Measurements from ENCODE around the gene SCYGR5.

Gene SCYGR5

GRCh38 chr2:227671170-227671905, 4.7 kb downstream of the SCYGR5 start:
- TF ChIP-seq EGR1 (IDR thresholded peaks at IDR 0.05), result no peak
- no peak for TF ChIP-seq CEBPB (IDR thresholded peaks at IDR 0.05)
- TF ChIP-seq TCF12 (IDR thresholded peaks at IDR 0.05; ENCODE audit: low read depth), result no peak
- no peak for TF ChIP-seq MAX (IDR thresholded peaks at IDR 0.05)
- TF ChIP-seq YY1 (IDR thresholded peaks at IDR 0.05; ENCODE audit: low read depth), result no peak
- no peak for TF ChIP-seq TAF1 (IDR thresholded peaks at IDR 0.05; ENCODE audit: low read depth)
- TF ChIP-seq TEAD4 (IDR thresholded peaks at IDR 0.05), result no peak
- no peak for TF ChIP-seq ZBTB7A (IDR thresholded peaks at IDR 0.05; ENCODE audit: low read depth)
- no peak for TF ChIP-seq USF1 (IDR thresholded peaks at IDR 0.05)
- no peak for TF ChIP-seq RAD21 (IDR thresholded peaks at IDR 0.05; ENCODE audit: low read depth)
- no peak for TF ChIP-seq FOXM1 (IDR thresholded peaks at IDR 0.05; ENCODE audit: borderline replicate concordance, low read depth)
- no peak for TF ChIP-seq NFIC (IDR thresholded peaks at IDR 0.05)

- no peak for TF ChIP-seq YY1 (IDR thresholded peaks at IDR 0.05; ENCODE audit: low read depth)
- no peak for TF ChIP-seq FOXM1 (IDR thresholded peaks at IDR 0.05; ENCODE audit: borderline replicate concordance, low read depth)
- no peak for TF ChIP-seq TAF1 (IDR thresholded peaks at IDR 0.05; ENCODE audit: low read depth)
- TF ChIP-seq NFIC (IDR thresholded peaks at IDR 0.05), result no peak
- no peak for TF ChIP-seq MAX (IDR thresholded peaks at IDR 0.05)
- no peak for TF ChIP-seq USF1 (IDR thresholded peaks at IDR 0.05)
- no peak for TF ChIP-seq EGR1 (IDR thresholded peaks at IDR 0.05)
- no peak for TF ChIP-seq ZBTB7A (IDR thresholded peaks at IDR 0.05; ENCODE audit: low read depth)
- TF ChIP-seq TEAD4 (IDR thresholded peaks at IDR 0.05), result no peak
- no peak for TF ChIP-seq REST (IDR thresholded peaks at IDR 0.05; ENCODE audit: low read depth)
- TF ChIP-seq TCF12 (IDR thresholded peaks at IDR 0.05; ENCODE audit: low read depth), result no peak
- TF ChIP-seq EP300 (IDR thresholded peaks at IDR 0.05; ENCODE audit: borderline replicate concordance), result no peak
- TF ChIP-seq RAD21 (IDR thresholded peaks at IDR 0.05; ENCODE audit: low read depth), result no peak
- no peak for TF ChIP-seq CREB1 (IDR thresholded peaks at IDR 0.05; ENCODE audit: low read depth)
- no peak for TF ChIP-seq CEBPB (IDR thresholded peaks at IDR 0.05)
These were observed 7.9 kb downstream of the SCYGR5 start for GRCh38 chr2:227674485-227674884.

GRCh38 chr2:227677928-227678327, 11.3 kb downstream of the SCYGR5 start:
- TF ChIP-seq EGR1 (IDR thresholded peaks at IDR 0.05) (no peak), USF1 (IDR thresholded peaks at IDR 0.05) (no peak), REST (IDR thresholded peaks at IDR 0.05; ENCODE audit: low read depth) (no peak), TEAD4 (IDR thresholded peaks at IDR 0.05) (no peak), EP300 (IDR thresholded peaks at IDR 0.05; ENCODE audit: borderline replicate concordance) (no peak), TAF1 (IDR thresholded peaks at IDR 0.05; ENCODE audit: low read depth) (no peak)

GRCh38 chr2:227684258-227684657, 17.7 kb downstream of the SCYGR5 start:
- TF ChIP-seq USF1 (IDR thresholded peaks at IDR 0.05) (no peak), CREB1 (IDR thresholded peaks at IDR 0.05; ENCODE audit: low read depth) (no peak), FOXM1 (IDR thresholded peaks at IDR 0.05; ENCODE audit: borderline replicate concordance, low read depth) (no peak), RAD21 (IDR thresholded peaks at IDR 0.05; ENCODE audit: low read depth) (no peak), TEAD4 (IDR thresholded peaks at IDR 0.05) (no peak), TAF1 (IDR thresholded peaks at IDR 0.05; ENCODE audit: low read depth) (no peak), MAX (IDR thresholded peaks at IDR 0.05) (no peak), EP300 (IDR thresholded peaks at IDR 0.05; ENCODE audit: borderline replicate concordance) (no peak), NFIC (IDR thresholded peaks at IDR 0.05) (no peak), REST (IDR thresholded peaks at IDR 0.05; ENCODE audit: low read depth) (no peak), YY1 (IDR thresholded peaks at IDR 0.05; ENCODE audit: low read depth) (no peak), CEBPB (IDR thresholded peaks at IDR 0.05) (no peak), ZBTB7A (IDR thresholded peaks at IDR 0.05; ENCODE audit: low read depth) (no peak), EGR1 (IDR thresholded peaks at IDR 0.05) (no peak), TCF12 (IDR thresholded peaks at IDR 0.05; ENCODE audit: low read depth) (no peak)
